Pancreas (tissue), 10 donors: ENCODE data around the gene LTC4S. TPM values are rescaled to one million over a fixed set of nuclear protein-coding genes. Genes with fewer than 3 reads are reported as not detected.
A peak's percentile ranks its signal among the peaks of the same experiment; 100 is the strongest.

Source experiments
- ATAC-seq, 4 donors: fragments of 200-7000 bp; cut with Tn5 transposase; one replicate each; pipeline versions ENCODE4 v1.8.0 to v1.9.1; 2020; ENCODE audit warnings: mild to moderate bottlenecking in 4 of 4, moderate library complexity in 4 of 4
- DNase-seq, 6 donors: peaks; one replicate each; pipeline ENCODE4 v3.0.0-alpha.2; 2020
- FAIRE-seq: peaks from 2 replicates; lab custom pipeline; 2012; peaks lifted over from hg19 to GRCh38; lab: Jason Lieb, UNC
- H3K27ac ChIP-seq, 4 donors: fragments of 200-600 bp; sonication (generic); 1 replicate in 3 of 4; 2 replicates in 1 of 4; pipeline versions ENCODE4 v1.5.0 to v1.8.0; 2020
- H3K27me3 ChIP-seq, 4 donors: fragments of 200-600 bp; one replicate each; pipeline ENCODE4 v1.8.0; 2021
- H3K36me3 ChIP-seq, 3 donors: fragments of 200-600 bp; sonication (generic) in 1 of 3; one replicate each; pipeline versions ENCODE4 v1.5.0 to v1.8.0; 2020 to 2021
- H3K4me1 ChIP-seq, 3 donors: fragments of 200-600 bp; one replicate each; pipeline ENCODE4 v1.8.0; 2021
- H3K4me3 ChIP-seq, 4 donors: fragments of 200-600 bp; sonication (generic) in 2 of 4; one replicate each; pipeline versions ENCODE4 v1.5.0 to v1.8.0; 2020 to 2021
- H3K9me3 ChIP-seq, 4 donors: fragments of 200-600 bp; one replicate each; pipeline ENCODE4 v1.8.0; 2021
- CTCF ChIP-seq, 4 donors: fragments of 200-600 bp; sonication (generic) in 3 of 4; IDR thresholded peaks; one replicate each; pipeline versions ENCODE4 v1.5.0 to v1.8.0; 2021; ENCODE audit warnings: antibody characterized with exemption in 4 of 4
- WGBS, 2 donors: extraction: QIAGEN DNeasy Blood & Tissue Kit; methylation state at CpG; one replicate each; pipeline ENCODE4 v1.1.7; 2013; 5-methylcytosine and 5-hydroxymethylcytosine counted together
- intact Hi-C, 3 donors: fragments of 100-400 bp; cut with DNase I; formaldehyde crosslinking; loops; one replicate each; pipeline versions ENCODE4 v1.11.1 to v1.14.2; 2022
- polyA plus RNA-seq, 2 donors: library from polyadenylated mRNA; stranded (reverse); fragments of 200-250 nt; gene quantifications; one replicate each; pipeline ENCODE4 v1.2.3, GENCODE V29; 2013
- total RNA-seq, 6 donors: library from RNA; stranded (reverse); fragmentation: NEBNext Ultra II Directional in 4 of 6; extraction: Animal tissue kit (Norgen Biotek cat#: 25700) in 4 of 6; gene quantifications; one replicate each; pipeline versions ENCODE4 v1.2.1 to v1.2.4, GENCODE V29; 2021 to 2023
- donor health status: healthy with polysubstance abuse.
- donor health status: DM: no; HTN: no; CAD: no; lungs with moderate emphysema.
- donor health status: DM: no; HTN: no; CAD: no.
- donor health status: control.
- donor health status: control.
- donor health status: Bipolar disorder and iron deficiency.
- donor health status: DM: yes; HTN: yes; CAD: no.
- donor health status: DM: no; HTN: no; CAD: no.
- donor health status: DM: no; HTN: no; CAD: no.
- donor health status: DM: yes; HTN: yes; CAD: no.

LTC4S gene
- total and polyA plus RNA-seq, 8 donors: 1.1 to 10.9 (median 4.8) TPM

- Histone ChIP-seq H3K9me3 (no peaks in the 10 kb centered on the region), H3K27ac (no peak overlapping the region), H3K4me1 (no peaks in the 10 kb centered on the region), H3K36me3 (peaks cover 0 to 35% (median 24%) of the 10 kb centered on the region in 3 donors), H3K27me3 (no peaks in the 10 kb centered on the region), H3K4me3 (no peak overlapping the region)
- 88 to 89% methylated on average over 5 of the region's 5 CpGs for WGBS, 2 donors
- no peak for FAIRE-seq
- no peak for DNase-seq
- intact Hi-C loops: no loop called here
- TF ChIP-seq CTCF (IDR thresholded peaks at IDR 0.05): no peak
- ATAC-seq: no peak
Observed at GRCh38 chr5:179778591-179778990, 15.2 kb upstream of the LTC4S start.

GRCh38 chr5:179779826-179780225 lies 14.0 kb upstream of the LTC4S start:
- FAIRE-seq (no peak), ATAC-seq (no peak), DNase-seq (no peak)
- Histone ChIP-seq H3K4me1 (no peaks in the 10 kb centered on the region), H3K27ac (no peak overlapping the region), H3K27me3 (no peaks in the 10 kb centered on the region), H3K4me3 (no peak overlapping the region), H3K36me3 (peaks cover 0 to 24% (median 11%) of the 10 kb centered on the region in 3 donors), H3K9me3 (no peaks in the 10 kb centered on the region)
- TF ChIP-seq CTCF (IDR thresholded peaks at IDR 0.05): no peak
- intact Hi-C loops: no loop called here
- 95 to 96% methylated on average over 4 of the region's 4 CpGs for WGBS, 2 donors

- ATAC-seq (peak in 3 of 4 donors; percentile 49 to 56 (median 52)), FAIRE-seq (no peak), DNase-seq (no peak)
- Histone ChIP-seq H3K9me3 (no peaks in the 10 kb centered on the region), H3K36me3 (peaks cover 0 to 21% (median 10%) of the 10 kb centered on the region in 3 donors), H3K4me3 (no peak overlapping the region), H3K27me3 (no peaks in the 10 kb centered on the region), H3K27ac (no peak overlapping the region), H3K4me1 (no peaks in the 10 kb centered on the region)
- intact Hi-C loops: no loop called here
- TF ChIP-seq CTCF (IDR thresholded peaks at IDR 0.05): no peak
- 85 to 91% methylated on average over 7 of the region's 7 CpGs for WGBS, 2 donors
Observed at GRCh38 chr5:179780362-179780761, 13.4 kb upstream of the LTC4S start.

- no peak for DNase-seq
- TF ChIP-seq CTCF (IDR thresholded peaks at IDR 0.05): no peak
- H3K27me3 ChIP-seq: no peaks in the 10 kb centered on the region
- intact Hi-C loops: no loop called here
- H3K36me3 ChIP-seq: peaks cover 0 to 13% (median 0%) of the 10 kb centered on the region in 3 donors
- no peaks in the 10 kb centered on the region for H3K9me3 ChIP-seq
- no peak for FAIRE-seq
- ATAC-seq: no peak
- WGBS, 2 donors: 94 to 97% methylated on average over 4 of the region's 4 CpGs
- H3K27ac ChIP-seq: no peak overlapping the region
- H3K4me3 ChIP-seq: no peak overlapping the region
- no peaks in the 10 kb centered on the region for H3K4me1 ChIP-seq
Observed at GRCh38 chr5:179781846-179782245, 11.9 kb upstream of the LTC4S start.

GRCh38 chr5:179783128-179783527 lies 10.7 kb upstream of the LTC4S start:
- TF ChIP-seq CTCF (IDR thresholded peaks at IDR 0.05): no peak
- Histone ChIP-seq H3K27ac (no peak overlapping the region), H3K4me1 (no peaks in the 10 kb centered on the region), H3K4me3 (no peak overlapping the region), H3K36me3 (peaks cover 0 to 7% (median 0%) of the 10 kb centered on the region in 3 donors), H3K9me3 (no peaks in the 10 kb centered on the region), H3K27me3 (no peaks in the 10 kb centered on the region)
- WGBS, 2 donors: 93 to 94% methylated on average over 9 of the region's 9 CpGs
- intact Hi-C loops: no loop called here
- FAIRE-seq: no peak
- ATAC-seq: no peak
- DNase-seq: no peak
